ENCODE data around the gene HOPX. TPM values are rescaled to one million over a fixed set of nuclear protein-coding genes. Genes with fewer than 3 reads are reported as not detected.
"Not testable (repeated sequence)": the region's sequence is repeated elsewhere in the genome, so short reads cannot be mapped to it uniquely, and the experiment has no call there.

The HOPX gene
- total and polyA plus RNA-seq, 2 experiments from 2014 or later: not detected

DNA sequence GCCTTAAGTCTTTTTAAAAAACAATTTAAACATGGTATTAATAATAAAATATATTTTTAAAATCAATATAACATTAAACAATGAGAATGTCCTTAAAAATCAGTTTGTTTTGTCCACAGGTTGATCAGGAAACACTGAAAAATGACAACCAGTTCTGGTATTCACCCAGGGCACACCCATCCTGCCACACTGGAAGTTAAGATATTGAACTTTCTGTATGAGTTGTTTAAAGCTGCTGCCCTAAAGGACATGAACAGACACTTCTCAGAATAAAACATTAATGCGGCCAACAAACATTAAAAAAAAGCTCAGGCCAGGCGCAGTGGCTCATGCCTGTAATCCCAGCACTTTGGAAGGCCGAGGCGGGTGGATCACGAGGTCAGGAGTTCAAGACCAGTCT lies 15.0 kb upstream of the HOPX start:
- Histone ChIP-seq H3K4me1 (ENCODE audit: insufficient read depth) (peaks cover 3% of the 10 kb centered on the region; the same call in 1 of the 2 replicates), H3K9me2 (ENCODE audit: insufficient read depth) (peaks cover 7% of the 10 kb centered on the region), H3K27ac (ENCODE audit: low read depth) (no peak overlapping the region), H3K4me3 (no peak overlapping the region), H3K4me2 (no peak overlapping the region), H4K20me1 (replicated peaks; ENCODE audit: insufficient read depth) (no peaks in the 10 kb centered on the region), H3F3A (replicated peaks; ENCODE audit: low read depth) (no peaks in the 10 kb centered on the region), H3K36me3 (ENCODE audit: insufficient read depth) (no peaks in the 10 kb centered on the region), H3K27me3 (ENCODE audit: insufficient read depth) (no peaks in the 10 kb centered on the region), H3K79me2 (replicated peaks; ENCODE audit: insufficient read depth) (no peaks in the 10 kb centered on the region), H2AFZ (no peak overlapping the region)
- peaks cover 3% of the 10 kb centered on the region for H3K27me3 Mint-ChIP-seq (ENCODE audit: insufficient read depth, low read depth, poor library complexity)
- peaks cover 8% of the 10 kb centered on the region for H3K4me1 Mint-ChIP-seq
- no peak overlapping the region for H3K27ac Mint-ChIP-seq
- DNase-seq (ENCODE audit: low spot score) (no peak), ATAC-seq (no peak)
- no peak for TF ChIP-seq EZH2phosphoT487 (IDR thresholded peaks at IDR 0.05; ENCODE audit: unreplicated experiment)
- TF ChIP-seq, protein P1, sequence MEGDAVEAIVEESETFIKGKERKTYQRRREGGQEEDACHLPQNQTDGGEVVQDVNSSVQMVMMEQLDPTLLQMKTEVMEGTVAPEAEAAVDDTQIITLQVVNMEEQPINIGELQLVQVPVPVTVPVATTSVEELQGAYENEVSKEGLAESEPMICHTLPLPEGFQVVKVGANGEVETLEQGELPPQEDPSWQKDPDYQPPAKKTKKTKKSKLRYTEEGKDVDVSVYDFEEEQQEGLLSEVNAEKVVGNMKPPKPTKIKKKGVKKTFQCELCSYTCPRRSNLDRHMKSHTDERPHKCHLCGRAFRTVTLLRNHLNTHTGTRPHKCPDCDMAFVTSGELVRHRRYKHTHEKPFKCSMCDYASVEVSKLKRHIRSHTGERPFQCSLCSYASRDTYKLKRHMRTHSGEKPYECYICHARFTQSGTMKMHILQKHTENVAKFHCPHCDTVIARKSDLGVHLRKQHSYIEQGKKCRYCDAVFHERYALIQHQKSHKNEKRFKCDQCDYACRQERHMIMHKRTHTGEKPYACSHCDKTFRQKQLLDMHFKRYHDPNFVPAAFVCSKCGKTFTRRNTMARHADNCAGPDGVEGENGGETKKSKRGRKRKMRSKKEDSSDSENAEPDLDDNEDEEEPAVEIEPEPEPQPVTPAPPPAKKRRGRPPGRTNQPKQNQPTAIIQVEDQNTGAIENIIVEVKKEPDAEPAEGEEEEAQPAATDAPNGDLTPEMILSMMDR (conservative IDR thresholded peaks at IDR 0.05; ENCODE audit: low read depth in 2 of 2): no peak
- TF ChIP-seq, protein P2, sequence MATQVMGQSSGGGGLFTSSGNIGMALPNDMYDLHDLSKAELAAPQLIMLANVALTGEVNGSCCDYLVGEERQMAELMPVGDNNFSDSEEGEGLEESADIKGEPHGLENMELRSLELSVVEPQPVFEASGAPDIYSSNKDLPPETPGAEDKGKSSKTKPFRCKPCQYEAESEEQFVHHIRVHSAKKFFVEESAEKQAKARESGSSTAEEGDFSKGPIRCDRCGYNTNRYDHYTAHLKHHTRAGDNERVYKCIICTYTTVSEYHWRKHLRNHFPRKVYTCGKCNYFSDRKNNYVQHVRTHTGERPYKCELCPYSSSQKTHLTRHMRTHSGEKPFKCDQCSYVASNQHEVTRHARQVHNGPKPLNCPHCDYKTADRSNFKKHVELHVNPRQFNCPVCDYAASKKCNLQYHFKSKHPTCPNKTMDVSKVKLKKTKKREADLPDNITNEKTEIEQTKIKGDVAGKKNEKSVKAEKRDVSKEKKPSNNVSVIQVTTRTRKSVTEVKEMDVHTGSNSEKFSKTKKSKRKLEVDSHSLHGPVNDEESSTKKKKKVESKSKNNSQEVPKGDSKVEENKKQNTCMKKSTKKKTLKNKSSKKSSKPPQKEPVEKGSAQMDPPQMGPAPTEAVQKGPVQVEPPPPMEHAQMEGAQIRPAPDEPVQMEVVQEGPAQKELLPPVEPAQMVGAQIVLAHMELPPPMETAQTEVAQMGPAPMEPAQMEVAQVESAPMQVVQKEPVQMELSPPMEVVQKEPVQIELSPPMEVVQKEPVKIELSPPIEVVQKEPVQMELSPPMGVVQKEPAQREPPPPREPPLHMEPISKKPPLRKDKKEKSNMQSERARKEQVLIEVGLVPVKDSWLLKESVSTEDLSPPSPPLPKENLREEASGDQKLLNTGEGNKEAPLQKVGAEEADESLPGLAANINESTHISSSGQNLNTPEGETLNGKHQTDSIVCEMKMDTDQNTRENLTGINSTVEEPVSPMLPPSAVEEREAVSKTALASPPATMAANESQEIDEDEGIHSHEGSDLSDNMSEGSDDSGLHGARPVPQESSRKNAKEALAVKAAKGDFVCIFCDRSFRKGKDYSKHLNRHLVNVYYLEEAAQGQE (IDR thresholded peaks at IDR 0.05; ENCODE audit: unreplicated experiment): no peak
- no peak for TF ChIP-seq EZH2 (IDR thresholded peaks at IDR 0.05; ENCODE audit: low read depth, unreplicated experiment)
- TF ChIP-seq ZNF331 (CRISPR knock-in tag; IDR thresholded peaks at IDR 0.05; ENCODE audit: low read depth): no peak
- peaks cover 3% of the 10 kb centered on the region; the same call in 1 of the 3 replicates for H3K36me3 Mint-ChIP-seq (ENCODE audit: low read depth)
- H3K9me3 Mint-ChIP-seq: peaks cover 4% of the 10 kb centered on the region
- H3K4me3 Mint-ChIP-seq: no peak overlapping the region

DNA sequence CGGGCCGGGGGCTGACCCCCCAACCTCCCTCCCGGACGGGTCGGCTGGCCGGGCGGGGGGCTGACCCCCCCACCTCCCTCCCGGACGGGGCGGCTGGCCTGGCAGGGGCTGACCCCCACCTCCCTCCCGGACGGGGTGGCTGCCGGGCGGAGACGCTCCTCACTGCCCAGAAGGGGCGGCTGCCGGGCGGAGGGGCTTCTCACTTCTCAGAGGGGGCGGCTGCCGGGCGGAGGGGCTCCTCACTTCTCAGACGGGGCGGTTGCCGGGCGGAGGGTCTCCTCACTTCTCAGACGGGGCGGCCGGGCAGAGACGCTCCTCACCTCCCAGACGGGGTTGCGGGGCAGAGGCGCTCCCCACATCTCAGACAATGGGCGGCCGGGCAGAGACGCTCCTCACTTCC lies 12.4 kb upstream of the HOPX start:
- not testable (repeated sequence) for H3K27ac Mint-ChIP-seq; H3K9me2 ChIP-seq (ENCODE audit: insufficient read depth); H3K9me3 Mint-ChIP-seq; ATAC-seq; H3K4me2 ChIP-seq; DNase-seq (ENCODE audit: low spot score); H3K4me3 ChIP-seq; H4K20me1 ChIP-seq (replicated peaks; ENCODE audit: insufficient read depth); H3K36me3 Mint-ChIP-seq (ENCODE audit: low read depth); H3K27me3 ChIP-seq (ENCODE audit: insufficient read depth); H3K79me2 ChIP-seq (replicated peaks; ENCODE audit: insufficient read depth); H2AFZ ChIP-seq; H3K36me3 ChIP-seq (ENCODE audit: insufficient read depth); H3K27ac ChIP-seq (ENCODE audit: low read depth); H3K4me3 Mint-ChIP-seq; H3F3A ChIP-seq (replicated peaks; ENCODE audit: low read depth); H3K4me1 ChIP-seq (ENCODE audit: insufficient read depth); H3K27me3 Mint-ChIP-seq (ENCODE audit: insufficient read depth, low read depth, poor library complexity)
- peaks cover 16% of the 10 kb centered on the region for H3K4me1 Mint-ChIP-seq
